ENCODE measurements around the gene PDGFA.
"Not testable (repeated sequence)": the region's sequence is repeated elsewhere in the genome, so short reads cannot be mapped to it uniquely, and the experiment has no call there.

The PDGFA gene

DNA sequence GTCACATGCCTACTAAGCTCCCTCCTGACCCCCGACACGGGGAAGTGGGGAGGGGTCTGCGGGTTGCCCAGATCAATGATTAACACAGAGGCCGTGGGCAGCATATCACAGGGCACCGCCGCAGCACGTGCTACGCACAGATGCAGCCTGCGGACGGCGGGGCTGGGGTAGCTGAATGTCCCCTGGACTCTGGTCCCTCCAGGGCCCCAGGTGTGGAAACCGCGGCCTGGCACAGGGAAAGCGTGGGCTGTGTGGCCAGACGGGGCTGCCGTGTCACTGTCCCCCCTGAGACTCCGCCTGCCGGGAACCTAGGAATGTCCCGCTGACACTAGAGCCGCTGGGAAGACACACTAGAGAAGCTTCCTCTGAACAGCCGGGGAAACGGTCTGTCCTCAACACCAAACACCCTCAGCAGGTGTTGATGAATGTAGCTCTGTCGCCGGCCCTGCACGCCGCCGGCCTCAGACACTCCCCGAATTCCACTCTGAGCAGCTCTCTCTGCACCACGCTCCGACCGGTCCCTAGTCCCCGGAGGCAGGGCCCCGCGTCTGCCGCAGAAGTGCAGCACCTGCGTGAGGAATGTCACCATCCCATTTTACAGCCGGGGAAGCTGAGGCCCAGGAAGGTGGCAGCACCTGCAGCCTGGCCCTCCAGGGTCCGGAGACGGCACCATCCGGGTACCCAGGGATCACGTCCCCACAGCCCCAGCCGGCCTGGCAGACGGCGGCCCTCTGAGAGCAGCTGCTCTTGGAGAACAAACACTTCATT is 33.4 kb upstream of the PDGFA start:
- peak; percentile 64 for DNase-seq

GRCh38 chr7:552151-552867 is 32.7 kb upstream of the PDGFA start:
- DNase-seq: not testable (repeated sequence)

- DNase-seq: not testable (repeated sequence)
These were observed 31.9 kb upstream of the PDGFA start for GRCh38 chr7:551615-551970.

- DNase-seq: no peak
These were observed 31.4 kb upstream of the PDGFA start for GRCh38 chr7:550881-551614.

GRCh38 chr7:549891-550625 is 30.4 kb upstream of the PDGFA start:
- DNase-seq: no peak

DNA sequence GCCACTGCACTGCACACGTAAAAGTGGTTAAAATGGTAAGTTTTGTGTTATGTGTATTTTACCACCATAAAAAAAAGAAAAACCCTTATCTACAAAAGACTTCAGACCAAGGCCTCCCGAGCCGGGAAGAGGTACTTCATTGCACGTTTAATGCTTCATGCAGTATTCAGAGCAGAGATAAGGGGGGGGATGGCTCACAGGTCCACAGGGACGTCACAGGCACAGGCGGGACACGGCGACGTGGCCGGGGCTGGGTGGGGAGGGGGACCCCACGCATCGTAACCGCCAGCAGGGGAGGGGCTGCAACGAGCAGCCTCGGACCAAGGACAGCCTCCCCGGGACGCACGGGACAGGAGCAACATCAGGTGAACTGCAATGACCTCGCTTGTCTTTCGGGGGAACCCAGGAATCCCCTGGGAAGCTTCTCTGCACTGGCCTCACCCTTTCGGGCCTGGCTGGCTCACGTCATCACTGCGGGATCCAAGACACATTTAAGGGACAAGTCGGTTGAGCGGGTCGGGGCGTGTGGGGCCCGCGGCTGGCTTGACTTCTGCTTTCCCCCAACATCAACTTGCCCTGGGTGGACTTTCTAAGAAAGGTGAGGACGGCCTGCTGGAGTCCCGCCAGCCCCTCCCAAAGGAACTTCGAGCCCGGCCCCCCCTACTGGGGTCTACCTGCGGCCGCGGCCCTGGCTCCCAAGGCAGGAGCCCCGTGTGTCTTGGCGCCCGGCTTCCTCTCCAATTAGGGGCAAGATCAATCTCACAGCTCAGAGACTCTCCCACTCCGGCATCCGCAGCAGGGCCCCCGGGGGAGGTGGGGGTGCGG is 29.6 kb upstream of the PDGFA start:
- DNase-seq: no peak

GRCh38 chr7:548401-548800 is 28.8 kb upstream of the PDGFA start:
- no peak for DNase-seq

DNA sequence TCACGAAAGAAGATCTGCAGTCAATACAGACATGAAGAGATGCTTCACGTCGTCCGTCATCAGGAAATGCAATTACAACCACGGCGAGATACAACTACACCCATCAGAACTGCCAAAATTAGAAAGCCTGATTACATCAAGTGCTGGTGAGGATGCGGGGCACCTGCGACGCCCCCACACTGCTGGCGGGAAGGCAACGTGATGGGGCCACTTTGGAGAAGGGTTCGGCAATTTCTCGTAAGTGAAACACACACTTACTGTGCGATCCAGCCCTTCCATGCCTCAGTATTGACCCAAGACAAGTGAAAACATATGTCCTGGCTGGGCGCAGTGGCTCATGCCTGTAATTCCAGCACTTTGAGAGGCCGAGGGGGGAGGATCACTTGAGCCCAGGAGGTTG is 25.8 kb upstream of the PDGFA start:
- no peak for DNase-seq

DNA sequence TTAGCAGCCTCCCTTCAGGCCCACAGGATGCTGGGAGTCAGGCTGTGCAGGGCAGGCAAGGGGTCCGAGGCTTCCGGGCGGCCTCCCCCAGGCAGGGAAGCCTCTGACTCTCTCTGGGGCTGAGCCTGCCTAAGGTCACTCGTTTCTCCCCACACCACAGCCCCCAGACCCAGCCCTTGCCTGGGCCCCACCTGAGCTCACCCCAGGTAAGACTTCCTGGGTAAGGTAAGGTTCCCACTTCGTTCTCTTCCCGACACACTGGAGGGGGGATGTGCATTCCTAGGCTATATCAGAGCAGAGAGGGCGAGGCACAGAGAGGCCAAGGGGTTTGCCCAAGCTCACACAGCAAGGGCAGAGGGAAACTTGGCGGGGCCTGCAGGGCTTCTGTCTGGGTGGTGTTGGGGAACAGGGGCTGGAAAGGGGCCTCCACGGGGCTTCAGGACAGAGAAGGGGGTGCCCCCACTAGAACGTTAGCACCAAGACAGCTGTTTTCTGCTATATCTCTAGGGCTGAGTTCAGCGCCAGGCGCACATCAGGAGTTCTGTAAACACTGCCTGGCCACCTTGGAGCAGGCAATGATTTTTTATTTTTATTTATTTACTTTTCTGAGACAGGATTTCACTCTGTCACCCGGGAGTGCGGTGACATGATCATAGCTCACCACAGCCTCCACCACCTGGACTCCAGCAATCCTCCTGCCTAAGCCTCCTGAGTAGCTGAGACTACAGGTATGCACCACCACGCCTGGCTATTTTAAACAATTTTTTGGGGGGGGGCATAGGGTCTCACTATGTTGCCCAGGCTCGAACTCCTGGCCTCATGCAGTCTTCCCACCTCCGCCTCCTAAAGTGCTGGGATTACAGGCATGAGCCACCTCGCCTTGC is 24.9 kb upstream of the PDGFA start:
- DNase-seq: no peak

DNA sequence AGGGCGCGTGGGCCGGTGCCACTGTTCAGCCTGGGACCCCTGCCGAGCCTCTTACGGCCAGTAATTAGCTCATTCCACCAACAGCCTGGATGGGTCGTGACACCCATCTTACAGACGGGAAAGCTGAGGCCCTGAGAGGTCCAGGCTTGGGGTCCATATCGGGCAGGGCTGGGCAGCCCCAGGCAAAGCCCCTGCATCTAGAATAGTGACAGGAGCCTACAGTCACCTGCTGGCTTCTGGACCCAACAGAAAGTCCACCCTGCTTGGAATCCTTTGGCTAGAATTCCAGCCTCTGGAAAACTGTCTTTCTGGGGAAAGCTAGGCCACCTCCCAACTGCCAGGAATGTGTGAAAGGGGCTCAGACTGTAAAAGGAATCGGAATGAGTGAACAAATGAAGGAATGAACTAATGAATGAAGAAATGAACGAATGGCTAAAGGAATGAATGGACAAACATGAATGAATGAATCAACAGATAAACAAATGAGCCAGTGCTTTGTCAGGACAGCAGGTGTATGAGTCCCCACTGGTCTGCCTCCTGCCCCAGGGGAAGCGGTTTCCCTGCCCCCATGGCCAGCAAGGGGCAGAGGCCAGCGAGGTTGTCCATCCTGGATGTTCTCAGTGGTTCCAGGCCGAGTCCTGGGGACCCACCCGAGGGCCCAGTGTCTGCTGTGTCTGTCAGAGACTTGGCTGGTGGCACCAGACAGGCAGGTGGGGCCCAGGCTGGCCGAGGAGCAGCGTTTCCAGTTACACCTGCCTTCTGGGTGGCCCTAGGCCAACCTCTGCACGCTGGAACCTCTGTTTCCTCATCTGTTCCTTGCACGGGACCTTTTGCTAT is 24.1 kb upstream of the PDGFA start:
- no peak for DNase-seq

GRCh38 chr7:542713-543500 is 23.3 kb upstream of the PDGFA start:
- no peak for DNase-seq

DNA sequence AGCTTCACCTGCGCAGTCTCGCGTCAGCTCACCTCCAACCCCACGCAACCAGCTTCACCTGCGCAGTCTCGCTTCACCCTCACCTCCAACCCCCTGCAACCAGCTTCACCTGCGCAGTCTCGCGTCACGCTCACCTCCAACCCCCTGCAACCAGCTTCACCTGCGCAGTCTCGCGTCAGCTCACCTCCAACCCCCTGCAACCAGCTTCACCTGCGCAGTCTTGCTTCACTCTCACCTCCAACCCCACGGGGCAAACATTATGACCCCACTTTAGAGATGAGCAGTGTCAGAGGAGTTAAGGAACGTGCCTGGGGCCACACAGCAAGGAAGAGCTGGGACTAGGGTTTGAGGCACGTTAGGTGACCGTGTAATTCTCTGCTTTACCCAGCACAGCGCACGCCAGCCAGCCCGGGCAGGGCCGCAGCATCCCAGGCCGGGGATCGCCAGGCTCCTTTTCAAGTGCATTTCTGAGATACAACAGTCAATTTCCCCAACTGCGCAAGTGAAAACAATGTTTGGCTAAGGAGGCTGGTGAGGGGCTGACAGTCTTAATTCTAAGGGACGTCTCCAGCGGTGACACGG is 22.6 kb upstream of the PDGFA start:
- no peak for DNase-seq

- DNase-seq: no peak
These were observed 22.0 kb upstream of the PDGFA start for GRCh38 chr7:541661-542060.

GRCh38 chr7:540997-541396 is 21.4 kb upstream of the PDGFA start:
- no peak for DNase-seq

- no peak for DNase-seq
These were observed 20.9 kb upstream of the PDGFA start for GRCh38 chr7:540579-540978.

- DNase-seq: peak; percentile 59
These were observed 20.2 kb upstream of the PDGFA start for GRCh38 chr7:539731-540411.

- DNase-seq: peak; percentile 47
These were observed 19.4 kb upstream of the PDGFA start for GRCh38 chr7:538764-539685.
